HG02840 (cell line): ENCODE results near the gene TMC4.

Experiments
- ATAC-seq: cut with Tn5 transposase; IDR thresholded peaks from one replicate; pipeline ENCODE4 v1.9.1; 2021; ENCODE audit warnings: mild to moderate bottlenecking, moderate library complexity, moderate number of reproducible peaks; ENCODE audit not compliant: unreplicated experiment, low FRiP score

Gene TMC4

GRCh38 chr19:54137699-54138488 lies 35.1 kb downstream of the TMC4 start, which contains the start of gene CNOT3:
Gene CNOT3, plus strand, starts transcription at chr19:54137762. Its CDS starts 5,217 bp downstream, at chr19:54142979.
- ATAC-seq = no peak

GRCh38 chr19:54136864-54137698 lies 35.9 kb downstream of the TMC4 start:
- peak; percentile 79 for ATAC-seq

- ATAC-seq = no peak
Measured at GRCh38 chr19:54136086-54136863, 36.7 kb downstream of the TMC4 start.

GRCh38 chr19:54133957-54134590 lies 38.9 kb downstream of the TMC4 start:
- ATAC-seq = no peak

GRCh38 chr19:54133312-54133956 lies 39.5 kb downstream of the TMC4 start:
- ATAC-seq = no peak

GRCh38 chr19:54129617-54129996 lies 43.4 kb downstream of the TMC4 start:
- ATAC-seq = no peak

- ATAC-seq = no peak
Measured at GRCh38 chr19:54128796-54129616, 44.0 kb downstream of the TMC4 start.

- ATAC-seq = no peak
Measured at GRCh38 chr19:54128441-54128725, 44.6 kb downstream of the TMC4 start.

GRCh38 chr19:54127688-54128440 lies 45.1 kb downstream of the TMC4 start:
- no peak for ATAC-seq

GRCh38 chr19:54125713-54126112 lies 47.2 kb downstream of the TMC4 start:
- no peak for ATAC-seq

GRCh38 chr19:54124393-54124792 lies 48.6 kb downstream of the TMC4 start:
- ATAC-seq = no peak

- no peak for ATAC-seq
Measured at GRCh38 chr19:54123682-54124081, 49.3 kb downstream of the TMC4 start.

- no peak for ATAC-seq
Measured at GRCh38 chr19:54121259-54121658, 51.7 kb downstream of the TMC4 start.

GRCh38 chr19:54115109-54116063 lies 57.6 kb downstream of the TMC4 start, which contains the start of the genes PRPF31 and TFPT:
Gene PRPF31, plus strand, starts transcription at chr19:54115754. Its CDS starts 2,525 bp downstream, at chr19:54118279.
Gene TFPT, minus strand, starts transcription at chr19:54115657. Its CDS starts 388 bp downstream, at chr19:54115269.
- peak; percentile 82 for ATAC-seq

- no peak for ATAC-seq
Measured at GRCh38 chr19:54114340-54115108, 58.4 kb downstream of the TMC4 start.
